Erythroblast (primary cell): Measurements from ENCODE around the gene MYL7.
"Not testable (repeated sequence)": the region's sequence is repeated elsewhere in the genome, so short reads cannot be mapped to it uniquely, and the experiment has no call there.

ENCODE experiments used
- DNase-seq, 2 experiments: peaks; one replicate each; lab custom pipeline; 2025; lab: John Stamatoyannopoulos, UW
- GATA1 ChIP-seq: IDR thresholded peaks from 2 replicates; pipeline ENCODE4 v1.6.1; 2011; ENCODE audit warnings: low read depth, mild to moderate bottlenecking, control low read depth, low read length, moderate library complexity
- POLR2A ChIP-seq: IDR thresholded peaks from 2 replicates; pipeline ENCODE4 v1.6.1; 2011; ENCODE audit warnings: mild to moderate bottlenecking, low read length

Gene MYL7

DNA sequence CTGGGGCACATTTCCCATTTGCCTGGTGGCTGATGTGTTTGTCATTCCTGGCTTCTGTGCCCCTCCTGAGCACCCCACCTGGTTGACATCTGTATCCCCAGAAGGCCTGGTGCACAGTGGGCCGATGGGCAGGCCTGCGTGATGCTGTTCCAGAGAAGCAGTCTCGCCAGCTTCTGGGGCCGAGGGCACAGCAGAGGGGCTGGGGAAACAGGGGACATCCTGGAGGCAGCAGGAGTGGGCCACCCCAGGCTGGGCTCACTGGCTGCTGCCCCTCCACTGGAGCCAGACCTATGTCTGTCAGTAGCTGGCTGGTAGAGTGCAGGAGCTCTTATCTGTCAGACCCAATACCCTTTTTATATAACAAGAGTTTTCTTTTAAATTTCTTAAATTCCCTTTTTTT is 896 bp upstream of the MYL7 start:
- TF ChIP-seq POLR2A (no peak), GATA1 (no peak)
- no peak for DNase-seq

DNA sequence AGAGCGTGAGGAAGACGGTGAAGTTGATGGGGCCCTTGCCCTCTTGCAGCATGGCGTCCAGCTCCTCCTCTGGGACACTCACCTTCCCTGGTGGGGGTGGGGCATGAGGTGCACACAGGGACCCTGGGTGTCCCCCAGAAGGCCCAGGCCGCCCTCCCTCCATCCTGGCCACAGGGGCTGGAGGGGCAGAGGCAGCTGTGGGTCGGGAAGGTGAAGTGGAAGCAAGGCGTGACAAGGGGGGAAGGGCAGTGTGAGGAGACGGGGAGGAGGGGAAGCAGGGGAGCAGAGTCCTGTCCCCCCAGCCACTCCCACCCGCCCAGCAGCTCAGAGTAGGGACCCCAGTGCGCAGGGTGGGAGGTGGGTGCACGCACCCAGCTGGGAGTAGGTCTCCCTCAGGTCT is 791 bp downstream of the MYL7 start:
- DNase-seq, result no peak
- TF ChIP-seq GATA1 (no peak), POLR2A (no peak)

- no peak for TF ChIP-seq POLR2A
- TF ChIP-seq GATA1, result no peak
- no peak for DNase-seq
Measured at GRCh38 chr7:44139311-44140010, 1.7 kb downstream of the MYL7 start.

DNA sequence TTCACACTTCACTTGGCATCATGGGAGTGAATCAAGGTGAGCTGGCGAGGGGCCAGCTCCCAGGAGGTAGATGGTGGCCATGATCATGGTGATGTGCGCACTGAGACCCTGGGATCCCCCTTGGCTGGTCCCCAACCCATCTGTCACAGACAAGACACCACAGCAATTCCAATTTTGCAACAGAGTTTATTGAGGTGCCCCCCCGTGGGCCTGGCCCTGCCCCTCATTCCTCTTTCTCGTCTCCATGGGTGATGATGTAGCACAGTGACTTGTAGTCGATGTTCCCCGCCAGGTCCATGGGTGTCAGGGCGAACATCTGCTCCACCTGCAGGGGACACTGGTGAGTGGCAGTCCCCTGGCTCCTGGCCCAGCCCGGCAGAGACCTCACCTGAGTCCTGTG is 2.4 kb downstream of the MYL7 start:
- TF ChIP-seq POLR2A, result no peak
- TF ChIP-seq GATA1, result no peak

DNA sequence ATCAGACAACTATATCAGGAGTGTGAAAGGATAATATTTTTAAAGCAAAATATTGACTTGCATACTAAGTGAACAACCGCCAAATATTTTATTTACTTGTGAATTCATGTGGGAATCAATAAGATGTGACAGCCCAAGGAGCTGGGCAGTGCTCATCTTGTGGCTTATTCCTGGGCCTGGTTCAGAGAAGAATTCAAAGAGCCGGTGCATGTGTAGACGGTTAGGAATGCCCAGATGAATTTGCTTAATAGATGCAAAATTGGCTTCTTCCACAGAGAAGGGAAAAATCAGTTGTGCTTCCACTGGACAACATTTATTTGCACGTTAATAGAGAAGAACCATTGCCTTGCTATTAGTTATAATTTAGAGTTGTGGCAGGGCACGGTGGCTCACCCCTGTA is 4.4 kb downstream of the MYL7 start:
- TF ChIP-seq GATA1 (no peak), POLR2A (no peak)

More for the DNA sequence above, 2.4 kb downstream of the MYL7 start:
- DNase-seq, result no peak

GRCh38 chr7:44134943-44135628 is 6.0 kb downstream of the MYL7 start:
- DNase-seq, result no peak
- TF ChIP-seq GATA1, result no peak
- no peak for TF ChIP-seq POLR2A

More for the DNA sequence above, 4.4 kb downstream of the MYL7 start:
- no peak for DNase-seq

DNA sequence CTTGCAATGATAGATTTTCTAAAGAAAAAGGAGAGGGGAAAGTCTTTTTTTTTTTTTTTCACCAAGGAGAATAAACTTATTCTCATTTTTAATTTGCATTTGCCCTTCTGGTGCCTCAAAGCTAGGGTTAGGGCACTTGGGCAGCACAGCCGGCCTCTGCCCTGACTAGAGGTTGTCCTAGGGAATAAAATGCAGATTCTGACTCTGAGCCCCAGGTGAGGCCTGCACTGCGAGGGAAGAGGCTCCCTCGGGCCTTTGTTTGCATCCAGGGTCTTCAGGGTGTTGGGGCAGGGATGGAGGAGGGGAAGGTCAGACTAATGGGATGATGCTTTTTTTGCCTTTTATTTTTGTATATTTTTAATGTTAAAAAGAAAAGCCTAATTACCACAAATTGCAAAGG is 7.8 kb downstream of the MYL7 start:
- TF ChIP-seq POLR2A (no peak), GATA1 (no peak)
- DNase-seq, result no peak

DNA sequence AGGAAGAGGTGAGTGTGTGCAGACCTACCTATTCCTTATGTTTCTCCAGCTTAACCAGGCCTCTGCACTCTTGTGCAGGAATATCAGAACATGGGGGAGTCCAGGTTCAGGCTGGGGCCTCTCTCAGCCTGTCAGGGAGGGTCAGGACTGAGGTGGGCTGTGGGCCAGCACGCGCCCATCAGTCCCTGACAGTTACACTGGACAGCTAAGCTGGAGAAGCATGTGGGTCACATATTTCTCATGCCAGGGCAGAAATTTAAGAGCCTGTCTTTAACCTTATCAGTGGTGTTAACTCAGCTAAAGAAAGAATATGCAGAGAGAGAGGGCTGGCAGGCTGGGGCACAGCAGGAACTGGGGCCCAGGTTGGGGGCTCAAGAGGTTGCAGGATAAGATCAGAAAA is 9.1 kb downstream of the MYL7 start:
- TF ChIP-seq POLR2A (no peak), GATA1 (no peak)
- DNase-seq, result no peak

GRCh38 chr7:44131173-44132029 is 9.7 kb downstream of the MYL7 start:
- DNase-seq, result no peak

DNA sequence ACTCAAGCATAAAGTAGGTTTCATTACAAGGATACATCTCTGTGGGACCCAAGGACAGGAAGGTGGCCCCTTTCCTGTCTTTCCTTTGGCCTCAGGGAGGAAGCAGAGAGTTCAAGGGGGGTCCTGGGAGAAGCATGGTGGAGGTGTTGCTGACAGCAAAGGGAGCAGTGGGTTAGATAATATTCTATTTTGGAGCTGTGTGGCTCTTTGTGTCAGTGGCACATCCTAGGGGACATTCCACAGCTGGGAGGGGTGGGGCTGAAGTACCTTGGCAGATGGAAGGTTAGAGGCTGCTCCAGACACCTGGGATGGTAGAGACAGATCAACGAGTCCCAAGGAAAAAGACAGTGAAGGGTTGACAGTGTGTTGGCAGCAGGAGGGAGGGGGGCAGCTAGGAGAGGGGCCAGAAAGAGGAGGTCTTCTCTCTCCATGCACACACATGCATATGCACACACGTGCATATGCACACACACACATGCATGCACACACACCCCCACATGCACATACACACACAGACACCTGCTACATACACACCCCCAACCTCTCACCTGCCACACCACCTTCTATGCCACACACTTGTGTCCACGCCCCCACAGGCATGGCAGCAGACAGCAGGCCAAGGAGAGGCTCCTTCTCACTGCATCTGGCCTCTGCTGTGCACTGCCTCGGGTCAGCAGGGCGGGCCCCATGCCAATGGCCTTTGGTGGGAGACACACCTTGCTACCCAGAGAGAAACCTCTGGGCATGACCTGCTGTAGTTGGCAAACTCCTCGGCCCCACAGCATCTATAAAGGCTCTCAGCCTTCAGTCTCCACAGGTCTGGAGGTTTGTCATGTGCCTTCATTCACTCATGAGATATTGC is 12.2 kb downstream of the MYL7 start:
- DNase-seq, result no peak
- TF ChIP-seq POLR2A, result no peak
- TF ChIP-seq GATA1, result no peak

More at GRCh38 chr7:44131173-44132029, 9.7 kb downstream of the MYL7 start:
- TF ChIP-seq POLR2A (no peak), GATA1 (no peak)

DNA sequence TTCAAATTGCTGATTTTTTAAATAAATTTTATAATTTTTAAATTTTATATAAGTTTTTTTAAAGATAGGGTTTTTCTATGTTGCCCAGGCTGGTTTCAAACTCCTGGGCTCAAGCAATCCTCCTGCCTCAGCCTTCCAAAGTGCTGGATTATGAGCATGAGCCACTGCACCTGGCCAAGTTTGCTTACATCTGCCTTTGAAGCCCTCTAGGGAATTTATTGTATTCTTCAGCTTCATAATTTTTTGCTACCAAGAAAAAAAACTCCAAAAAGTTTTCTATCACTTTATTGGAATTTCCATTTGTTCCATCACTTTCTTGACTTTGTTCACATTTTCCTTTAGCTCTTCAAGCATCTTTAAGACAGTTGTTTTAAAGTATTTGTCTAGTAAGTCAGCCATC is 14.0 kb downstream of the MYL7 start:
- TF ChIP-seq POLR2A, result no peak
- TF ChIP-seq GATA1, result no peak
- DNase-seq, result no peak

GRCh38 chr7:44126574-44126973 is 14.6 kb downstream of the MYL7 start:
- not testable (repeated sequence) for DNase-seq

DNA sequence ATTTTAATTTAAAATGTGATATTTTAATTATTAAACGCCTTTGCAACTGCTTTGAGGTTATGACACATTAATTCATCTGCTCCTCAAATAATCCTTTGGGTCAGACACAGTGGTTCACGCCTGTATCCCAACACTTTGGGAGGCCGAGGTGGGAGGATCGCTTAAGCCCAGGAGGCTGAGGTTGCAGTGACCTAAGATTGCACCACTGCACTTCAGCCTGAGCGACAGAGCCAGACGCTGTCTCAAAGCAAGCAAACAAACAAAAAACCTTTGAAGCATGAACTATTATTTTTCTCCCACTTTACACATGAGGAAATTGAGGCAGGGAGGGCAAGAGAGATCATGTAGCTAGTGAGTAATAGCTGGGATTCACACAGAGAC is 16.3 kb downstream of the MYL7 start:
- DNase-seq, result no peak
- no peak for TF ChIP-seq POLR2A
- no peak for TF ChIP-seq GATA1
